ENCODE data around the gene XPNPEP1.

The XPNPEP1 gene

DNA sequence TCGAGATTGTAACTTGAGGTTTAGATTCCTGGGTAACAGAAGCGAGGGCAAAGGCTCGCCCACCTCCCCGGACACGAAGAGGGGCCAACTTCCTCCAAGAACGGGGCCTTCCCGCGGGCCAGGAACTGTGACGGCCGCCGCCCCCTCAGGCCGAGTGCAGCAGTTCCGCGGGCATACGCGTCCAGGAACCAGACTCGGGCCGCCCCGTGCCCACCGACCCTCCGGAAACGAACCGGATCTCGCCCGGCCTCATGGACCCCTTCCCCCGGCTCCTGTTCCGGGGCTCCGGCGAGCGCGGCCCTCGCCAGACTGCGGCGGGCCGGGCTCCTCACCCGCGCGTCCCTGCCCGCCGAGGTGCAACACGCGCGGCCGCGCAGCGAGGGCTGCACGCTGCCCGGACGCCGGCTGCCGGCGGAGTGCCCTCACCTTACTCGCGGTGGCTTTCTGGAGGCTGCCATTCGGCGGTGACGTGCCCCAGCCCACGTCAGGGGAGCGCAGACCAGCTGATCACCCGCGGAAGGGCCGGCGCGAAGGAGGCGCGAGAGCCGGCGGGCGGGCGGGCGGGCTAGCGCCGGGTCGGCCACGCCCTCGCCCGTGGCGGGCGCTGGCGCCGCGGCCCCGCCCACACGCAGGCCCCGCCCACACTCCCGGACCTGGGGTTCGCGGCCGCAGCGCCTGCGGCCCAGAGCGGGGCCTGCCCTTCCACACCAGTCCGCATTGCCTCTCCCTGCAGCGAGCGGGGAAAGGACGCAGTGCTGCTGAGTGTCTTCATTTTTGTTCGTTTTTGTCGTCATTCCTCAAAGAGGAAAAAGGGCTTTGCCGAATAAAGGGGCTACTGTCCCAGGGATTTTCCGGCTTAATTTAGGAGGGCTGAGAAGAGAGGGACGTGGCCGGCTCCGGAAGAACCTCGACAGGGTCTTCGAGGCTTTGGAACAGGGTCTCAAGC, at the start of gene XPNPEP1:
TSS of gene XPNPEP1 (minus strand) at position 536 of the 946 bp plus-strand sequence. CDS start at position 458, 78 bp downstream.
- peak; percentile 86 for DNase-seq (ENCODE audit: low read depth)
- H3K4me3 ChIP-seq (ENCODE audit: low read length), result peak within 1 kb of the TSS; percentile 75
- TF ChIP-seq, protein P1, sequence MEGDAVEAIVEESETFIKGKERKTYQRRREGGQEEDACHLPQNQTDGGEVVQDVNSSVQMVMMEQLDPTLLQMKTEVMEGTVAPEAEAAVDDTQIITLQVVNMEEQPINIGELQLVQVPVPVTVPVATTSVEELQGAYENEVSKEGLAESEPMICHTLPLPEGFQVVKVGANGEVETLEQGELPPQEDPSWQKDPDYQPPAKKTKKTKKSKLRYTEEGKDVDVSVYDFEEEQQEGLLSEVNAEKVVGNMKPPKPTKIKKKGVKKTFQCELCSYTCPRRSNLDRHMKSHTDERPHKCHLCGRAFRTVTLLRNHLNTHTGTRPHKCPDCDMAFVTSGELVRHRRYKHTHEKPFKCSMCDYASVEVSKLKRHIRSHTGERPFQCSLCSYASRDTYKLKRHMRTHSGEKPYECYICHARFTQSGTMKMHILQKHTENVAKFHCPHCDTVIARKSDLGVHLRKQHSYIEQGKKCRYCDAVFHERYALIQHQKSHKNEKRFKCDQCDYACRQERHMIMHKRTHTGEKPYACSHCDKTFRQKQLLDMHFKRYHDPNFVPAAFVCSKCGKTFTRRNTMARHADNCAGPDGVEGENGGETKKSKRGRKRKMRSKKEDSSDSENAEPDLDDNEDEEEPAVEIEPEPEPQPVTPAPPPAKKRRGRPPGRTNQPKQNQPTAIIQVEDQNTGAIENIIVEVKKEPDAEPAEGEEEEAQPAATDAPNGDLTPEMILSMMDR (IDR thresholded peaks at IDR 0.05; ENCODE audit: insufficient read depth, low read depth, low read length, missing control alignments), result no peak

DNA sequence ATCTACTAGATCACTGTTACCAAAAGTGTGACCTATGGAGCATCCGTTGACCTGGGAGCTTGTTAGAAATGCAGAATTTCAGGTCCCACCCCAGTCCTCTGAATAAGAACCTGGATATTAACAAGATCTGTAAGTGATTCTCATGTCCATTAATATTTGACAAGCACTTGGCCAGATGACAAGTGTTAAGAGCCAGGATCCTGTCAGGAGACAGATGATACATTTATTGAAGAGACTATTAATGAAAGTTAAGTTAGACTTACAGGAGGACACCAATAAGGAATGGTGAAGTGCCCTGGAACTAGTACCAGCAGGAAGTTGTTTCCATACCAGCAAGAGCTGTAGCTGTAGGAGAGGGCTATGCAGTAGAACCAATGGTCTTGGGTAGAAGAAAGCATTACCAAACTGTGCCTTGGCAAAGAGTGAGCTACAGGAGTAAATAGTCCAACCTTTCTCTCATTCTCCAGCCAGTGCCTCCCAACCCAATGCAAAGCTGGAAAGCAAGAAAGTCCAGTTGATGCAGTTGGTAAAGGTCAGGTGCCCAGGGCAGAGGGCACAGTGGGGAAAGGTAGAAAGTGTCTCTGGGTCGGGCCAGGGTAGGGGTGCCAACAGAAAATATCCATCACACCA, 49.2 kb upstream of the XPNPEP1 start:
- TF ChIP-seq, protein P1 (IDR thresholded peaks at IDR 0.05; ENCODE audit: insufficient read depth, low read depth, low read length, missing control alignments), result no peak
- H3K4me3 ChIP-seq (ENCODE audit: low read length), result no peak overlapping the region
- DNase-seq (ENCODE audit: low read depth), result no peak

DNA sequence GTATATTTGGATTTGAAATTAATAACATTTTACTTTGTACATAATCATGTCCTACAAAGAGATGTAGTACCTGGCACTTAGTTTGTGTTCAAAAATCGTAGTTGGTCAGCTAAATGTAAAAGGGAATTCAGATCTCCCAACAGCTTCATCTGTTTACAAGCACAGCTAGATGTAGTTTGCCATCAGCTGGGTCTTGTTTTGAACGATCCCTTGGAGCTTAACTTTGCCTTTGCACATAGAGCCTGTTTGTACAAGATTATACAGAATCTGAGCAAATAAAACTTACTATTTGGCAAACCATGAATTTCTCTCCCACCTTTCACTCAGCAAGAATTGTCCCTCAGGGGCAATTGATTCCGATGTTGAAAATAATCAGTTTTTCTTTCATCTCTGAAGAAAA, 48.3 kb upstream of the XPNPEP1 start:
- no peak overlapping the region for H3K4me3 ChIP-seq (ENCODE audit: low read length)
- TF ChIP-seq, protein P1 (IDR thresholded peaks at IDR 0.05; ENCODE audit: insufficient read depth, low read depth, low read length, missing control alignments), result no peak
- no peak for DNase-seq (ENCODE audit: low read depth)

DNA sequence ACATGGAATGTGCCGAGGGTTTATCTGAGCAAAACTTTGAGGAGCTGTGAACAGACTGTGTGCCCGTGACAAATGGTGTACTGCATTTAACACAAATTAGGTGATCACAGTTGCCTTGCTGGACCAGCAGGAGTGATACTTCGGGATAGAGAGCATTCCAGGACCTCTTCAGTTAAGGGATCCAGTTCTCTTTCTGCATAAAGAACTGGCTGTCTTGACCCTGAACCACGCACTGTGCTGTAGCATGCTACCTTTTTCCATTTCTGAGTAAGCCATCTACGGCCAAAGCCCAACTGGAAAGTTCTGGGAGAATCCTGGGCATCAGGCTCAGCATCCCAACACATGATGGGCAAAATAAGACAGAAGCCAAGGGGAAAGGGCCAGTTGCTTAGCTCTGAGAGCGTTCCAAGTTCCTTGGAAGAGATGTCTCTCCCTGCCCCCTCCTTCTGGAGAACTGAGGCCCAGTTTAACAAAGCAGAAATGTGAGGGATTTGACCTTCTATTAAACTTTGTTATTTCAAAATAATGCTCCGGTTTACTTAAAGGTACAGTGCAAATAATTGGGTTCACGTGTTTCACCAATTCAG, 46.5 kb upstream of the XPNPEP1 start:
- DNase-seq (ENCODE audit: low read depth), result no peak
- TF ChIP-seq, protein P1 (IDR thresholded peaks at IDR 0.05; ENCODE audit: insufficient read depth, low read depth, low read length, missing control alignments), result no peak
- H3K4me3 ChIP-seq (ENCODE audit: low read length), result no peak overlapping the region

DNA sequence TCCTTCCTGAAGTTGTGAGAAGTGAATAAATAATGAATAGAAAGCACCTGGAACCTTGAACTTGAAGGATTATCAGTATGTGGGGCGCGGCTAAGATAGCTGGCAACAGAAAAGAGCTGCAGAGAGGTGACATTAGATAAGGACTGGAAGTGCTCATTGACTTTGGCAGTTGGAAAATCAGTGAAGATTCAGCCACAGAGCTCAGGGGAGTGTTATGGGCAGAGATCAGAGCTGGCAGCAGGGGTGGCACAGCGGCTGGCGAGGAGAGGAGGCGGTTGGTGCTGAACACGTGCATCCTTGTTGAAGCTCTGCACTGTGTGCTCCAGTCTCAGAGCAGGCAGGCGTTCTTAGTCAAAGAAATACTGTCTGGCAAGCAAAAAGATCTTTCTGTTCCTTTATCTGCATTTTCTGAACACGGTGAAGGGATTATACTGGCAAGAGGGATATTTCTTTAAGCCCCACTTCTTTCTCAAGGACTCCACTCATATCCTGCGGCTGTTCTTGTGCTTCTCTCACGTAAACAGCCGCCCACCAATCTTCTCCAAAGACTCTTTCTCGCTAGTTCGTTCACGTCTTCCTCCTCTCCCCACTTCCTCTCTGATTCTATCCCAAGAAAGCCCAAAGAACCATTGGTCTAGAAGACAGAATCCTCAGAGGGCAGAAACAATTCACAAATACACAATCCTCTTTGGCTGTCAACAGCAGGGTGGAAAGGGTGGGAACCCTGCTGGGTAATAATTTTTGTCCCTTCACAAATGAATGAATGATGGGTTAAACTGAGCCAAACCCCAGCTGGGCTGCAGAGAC, 45.8 kb upstream of the XPNPEP1 start:
- H3K4me3 ChIP-seq (ENCODE audit: low read length), result no peak overlapping the region
- TF ChIP-seq, protein P1 (IDR thresholded peaks at IDR 0.05; ENCODE audit: insufficient read depth, low read depth, low read length, missing control alignments), result no peak

DNA sequence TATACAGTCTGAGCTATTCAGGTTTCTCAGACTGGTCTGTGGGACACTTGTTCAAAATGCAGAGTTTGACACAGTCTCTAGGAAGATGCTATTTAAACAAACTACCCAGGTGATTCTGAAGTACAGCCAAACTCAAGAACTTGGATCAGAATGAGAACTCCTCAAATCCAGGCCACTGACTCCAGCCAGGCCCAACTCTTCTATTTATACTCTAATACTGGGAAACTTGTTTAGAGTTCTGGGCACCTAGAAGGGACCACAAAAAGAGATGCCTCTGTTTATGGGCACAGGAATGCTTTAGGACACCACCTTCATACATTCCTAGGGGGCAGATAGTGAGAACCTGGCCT, 44.4 kb upstream of the XPNPEP1 start:
- no peak overlapping the region for H3K4me3 ChIP-seq (ENCODE audit: low read length)
- TF ChIP-seq, protein P1 (IDR thresholded peaks at IDR 0.05; ENCODE audit: insufficient read depth, low read depth, low read length, missing control alignments), result no peak
- no peak for DNase-seq (ENCODE audit: low read depth)

More for the DNA sequence above, 45.8 kb upstream of the XPNPEP1 start:
- DNase-seq (ENCODE audit: low read depth), result no peak
